WTC11 (cell line): ENCODE results near the gene ZNF438. TPM values are rescaled to one million over a fixed set of nuclear protein-coding genes. Genes with fewer than 3 reads are reported as not detected.

Source experiments
- ATAC-seq: fragments of 200-7000 bp; cut with Tn5 transposase; 2 replicates; pipeline ENCODE4 v1.10.0; 2021; ENCODE audit warnings: mild to moderate bottlenecking, moderate library complexity
- CTCF ChIA-PET: fragments of 300-600 bp; sonication (Branson Sonifier 250); formaldehyde crosslinking; loops from one replicate; lab custom pipeline; 2021; ENCODE audit warnings: antibody characterized with exemption; lab: Charles Lee
- POLR2A ChIA-PET: fragments of 350-600 bp; sonication (Branson Sonifier 250); formaldehyde crosslinking; loops from one replicate; lab custom pipeline; 2021; ENCODE audit warnings: antibody characterized with exemption; lab: Charles Lee
- DNase-seq: peaks from one replicate; pipeline ENCODE4 v3.0.0; 2021; ENCODE audit warnings: low spot score
- H3K27ac Mint-ChIP-seq: 2 replicates; pipeline ENCODE4 v1.8.0; 2021; ENCODE audit warnings: mixed read lengths
- H3K27me3 Mint-ChIP-seq: 2 replicates; pipeline ENCODE4 v1.8.0; 2021; ENCODE audit warnings: low read depth, mild to moderate bottlenecking, moderate library complexity, mixed read lengths
- H3K36me3 Mint-ChIP-seq: 2 replicates; pipeline ENCODE4 v1.8.0; 2021; ENCODE audit warnings: mixed read lengths
- H3K4me1 Mint-ChIP-seq: 2 replicates; pipeline ENCODE4 v1.8.0; 2022; ENCODE audit warnings: mixed read lengths
- H3K4me3 Mint-ChIP-seq: 2 replicates; pipeline ENCODE4 v1.8.0; 2021; ENCODE audit warnings: mild to moderate bottlenecking, moderate library complexity, mixed read lengths
- H3K9me3 Mint-ChIP-seq: 2 replicates; pipeline ENCODE4 v1.8.0; 2021; ENCODE audit warnings: mixed read lengths
- CBFB ChIP-seq: sonication (generic); formaldehyde crosslinking; IDR thresholded peaks from 2 replicates; pipeline ENCODE4 v1.8.1; 2022; ENCODE audit warnings: mild to moderate bottlenecking, low read depth, missing genetic modification reagents
- GRHL2 ChIP-seq: fragments of 250-450 bp; sonication (Bioruptor Pico); IDR thresholded peaks from 2 replicates; pipeline ENCODE4 v1.8.0; 2022; ENCODE audit warnings: mild to moderate bottlenecking, moderate library complexity; ENCODE audit not compliant: insufficient replicate concordance, severe bottlenecking
- GTF2I ChIP-seq: fragments of 250-450 bp; sonication (Bioruptor Pico); conservative IDR thresholded peaks from 2 replicates; pipeline ENCODE4 v1.4.0; 2021; ENCODE audit warnings: mild to moderate bottlenecking
- HMGA2 ChIP-seq: fragments of 250-450 bp; sonication (Bioruptor Pico); IDR thresholded peaks from 2 replicates; pipeline ENCODE4 v1.4.0; 2021; ENCODE audit warnings: mild to moderate bottlenecking, moderate library complexity
- JAZF1 ChIP-seq: fragments of 250-450 bp; sonication (Bioruptor Pico); IDR thresholded peaks from 2 replicates; pipeline ENCODE4 v1.9.0; 2021; ENCODE audit warnings: moderate library complexity, mild to moderate bottlenecking, inconsistent platforms
- KAT7 ChIP-seq: sonication (generic); formaldehyde crosslinking; IDR thresholded peaks from 2 replicates; pipeline ENCODE4 v1.8.1; 2023; ENCODE audit warnings: missing genetic modification reagents, mild to moderate bottlenecking, borderline replicate concordance
- MYBL2 ChIP-seq: sonication (generic); formaldehyde crosslinking; IDR thresholded peaks from 2 replicates; pipeline ENCODE4 v1.8.1; 2023; ENCODE audit warnings: mild to moderate bottlenecking, moderate library complexity, missing genetic modification reagents
- NR1H2 ChIP-seq: sonication (generic); formaldehyde crosslinking; IDR thresholded peaks from 2 replicates; pipeline ENCODE4 v1.9.0; 2021; ENCODE audit warnings: mild to moderate bottlenecking, moderate library complexity, missing genetic modification reagents
- SP1 ChIP-seq: sonication (generic); formaldehyde crosslinking; conservative IDR thresholded peaks from 2 replicates; pipeline ENCODE4 v1.8.1; 2022; ENCODE audit warnings: missing genetic modification reagents
- TEAD1 ChIP-seq: sonication (generic); formaldehyde crosslinking; IDR thresholded peaks from 2 replicates; pipeline ENCODE4 v1.8.0; 2022; ENCODE audit warnings: mild to moderate bottlenecking, missing genetic modification reagents
- TEAD4 ChIP-seq: sonication (generic); formaldehyde crosslinking; IDR thresholded peaks from 2 replicates; pipeline ENCODE4 v1.8.0; 2022; ENCODE audit warnings: mild to moderate bottlenecking, missing genetic modification reagents
- ZNF219 ChIP-seq: sonication (generic); formaldehyde crosslinking; IDR thresholded peaks from 2 replicates; pipeline ENCODE4 v1.8.0; 2023; ENCODE audit warnings: missing genetic modification reagents, mild to moderate bottlenecking, borderline replicate concordance
- ZNF317 ChIP-seq: sonication (generic); formaldehyde crosslinking; IDR thresholded peaks from 2 replicates; pipeline ENCODE4 v1.8.1; 2023; ENCODE audit warnings: low read depth, mild to moderate bottlenecking, moderate library complexity, missing genetic modification reagents, borderline replicate concordance
- ZNF396 ChIP-seq: fragments of 250-450 bp; sonication (Bioruptor Pico); IDR thresholded peaks from 2 replicates; pipeline ENCODE4 v1.8.0; 2021; ENCODE audit warnings: mild to moderate bottlenecking, moderate library complexity, borderline replicate concordance
- ZNF671 ChIP-seq: fragments of 250-450 bp; sonication (Bioruptor Pico); IDR thresholded peaks from 2 replicates; pipeline ENCODE4 v1.8.0; 2021; ENCODE audit warnings: mild to moderate bottlenecking
- total RNA-seq: library from RNA; stranded (reverse); gene quantifications from 3 replicates; pipeline ENCODE4 v1.2.3, GENCODE V29; 2021
- TF ChIP-seq, protein P1 (sequence below): sonication (generic); formaldehyde crosslinking; IDR thresholded peaks from 2 replicates; pipeline ENCODE4 v1.8.0; 2023; ENCODE audit warnings: missing genetic modification reagents
- TF ChIP-seq, protein P2 (sequence below): sonication (generic); formaldehyde crosslinking; IDR thresholded peaks from 2 replicates; pipeline ENCODE4 v1.8.1; 2022; ENCODE audit warnings: mild to moderate bottlenecking, moderate library complexity, missing genetic modification reagents
- TF ChIP-seq, protein P3 (sequence below): fragments of 250-450 bp; sonication (Bioruptor Pico); IDR thresholded peaks from 2 replicates; pipeline ENCODE4 v1.9.0; 2021; ENCODE audit warnings: moderate library complexity, mild to moderate bottlenecking, inconsistent platforms, borderline replicate concordance
- TF ChIP-seq, protein P4 (sequence below): sonication (generic); formaldehyde crosslinking; IDR thresholded peaks from 2 replicates; pipeline ENCODE4 v1.8.1; 2023; ENCODE audit warnings: mild to moderate bottlenecking, missing genetic modification reagents, moderate library complexity
- TF ChIP-seq, protein P5 (sequence below): sonication (generic); formaldehyde crosslinking; IDR thresholded peaks from 2 replicates; pipeline ENCODE4 v1.8.1; 2022; ENCODE audit warnings: missing genetic modification reagents, borderline replicate concordance
- TF ChIP-seq, protein P6 (sequence below): sonication (generic); formaldehyde crosslinking; IDR thresholded peaks from 2 replicates; pipeline ENCODE4 v1.8.0; 2022; ENCODE audit warnings: mild to moderate bottlenecking, missing genetic modification reagents
- TF ChIP-seq, protein P7 (sequence below): sonication (generic); formaldehyde crosslinking; conservative IDR thresholded peaks from 2 replicates; pipeline ENCODE4 v1.8.1; 2023; ENCODE audit warnings: mild to moderate bottlenecking, low read depth, missing genetic modification reagents, moderate library complexity
- TF ChIP-seq, protein P8 (sequence below): fragments of 250-450 bp; sonication (Bioruptor Pico); IDR thresholded peaks from 2 replicates; pipeline ENCODE4 v1.8.0; 2021; ENCODE audit warnings: mild to moderate bottlenecking
- TF ChIP-seq, protein P9 (sequence below): sonication (generic); formaldehyde crosslinking; IDR thresholded peaks from 2 replicates; pipeline ENCODE4 v1.8.0; 2023; ENCODE audit warnings: mild to moderate bottlenecking, missing genetic modification reagents

Gene ZNF438
- total RNA-seq, 1 experiment from 2014 or later, result 1.9 TPM

DNA sequence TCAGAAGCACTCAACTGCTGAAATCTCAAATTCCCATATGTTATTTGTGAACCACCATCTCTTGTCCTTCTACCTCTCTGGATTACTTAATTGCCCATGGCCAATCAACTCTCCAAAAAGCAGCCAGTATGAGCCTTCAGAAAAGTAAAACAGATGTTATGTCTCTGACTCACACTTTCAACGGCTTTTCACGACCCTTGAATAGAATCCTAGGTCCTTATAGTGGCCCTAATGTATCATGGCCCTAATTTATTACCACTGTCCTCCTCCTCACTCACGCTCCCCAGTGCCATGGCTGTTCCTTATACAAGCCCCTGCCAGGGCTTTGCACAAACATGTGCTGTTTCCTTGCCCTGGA lies 20.0 kb downstream of the ZNF438 start:
- ChIA-PET CTCF (no interaction called here), POLR2A (no interaction called here)
- Mint-ChIP-seq H3K4me3 (no peak overlapping the region), H3K27ac (no peak overlapping the region), H3K9me3 (peaks cover 5% of the 10 kb centered on the region), H3K4me1 (no peaks in the 10 kb centered on the region), H3K36me3 (no peaks in the 10 kb centered on the region), H3K27me3 (no peaks in the 10 kb centered on the region)
- no peak for ATAC-seq
- DNase-seq, result no peak
- TF ChIP-seq NR1H2 (CRISPR knock-in tag), result no peak
- TF ChIP-seq CBFB (CRISPR knock-in tag), result no peak
- TF ChIP-seq HMGA2, result no peak
- TF ChIP-seq TEAD4 (CRISPR knock-in tag), result no peak
- TF ChIP-seq, protein P1, sequence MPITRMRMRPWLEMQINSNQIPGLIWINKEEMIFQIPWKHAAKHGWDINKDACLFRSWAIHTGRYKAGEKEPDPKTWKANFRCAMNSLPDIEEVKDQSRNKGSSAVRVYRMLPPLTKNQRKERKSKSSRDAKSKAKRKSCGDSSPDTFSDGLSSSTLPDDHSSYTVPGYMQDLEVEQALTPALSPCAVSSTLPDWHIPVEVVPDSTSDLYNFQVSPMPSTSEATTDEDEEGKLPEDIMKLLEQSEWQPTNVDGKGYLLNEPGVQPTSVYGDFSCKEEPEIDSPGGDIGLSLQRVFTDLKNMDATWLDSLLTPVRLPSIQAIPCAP, result no peak
- TF ChIP-seq ZNF317 (CRISPR knock-in tag), result no peak
- TF ChIP-seq MYBL2 (CRISPR knock-in tag), result no peak
- TF ChIP-seq, protein P2, sequence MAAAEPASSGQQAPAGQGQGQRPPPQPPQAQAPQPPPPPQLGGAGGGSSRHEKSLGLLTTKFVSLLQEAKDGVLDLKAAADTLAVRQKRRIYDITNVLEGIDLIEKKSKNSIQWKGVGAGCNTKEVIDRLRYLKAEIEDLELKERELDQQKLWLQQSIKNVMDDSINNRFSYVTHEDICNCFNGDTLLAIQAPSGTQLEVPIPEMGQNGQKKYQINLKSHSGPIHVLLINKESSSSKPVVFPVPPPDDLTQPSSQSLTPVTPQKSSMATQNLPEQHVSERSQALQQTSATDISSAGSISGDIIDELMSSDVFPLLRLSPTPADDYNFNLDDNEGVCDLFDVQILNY (CRISPR knock-in tag), result no peak
- TF ChIP-seq, protein P3, sequence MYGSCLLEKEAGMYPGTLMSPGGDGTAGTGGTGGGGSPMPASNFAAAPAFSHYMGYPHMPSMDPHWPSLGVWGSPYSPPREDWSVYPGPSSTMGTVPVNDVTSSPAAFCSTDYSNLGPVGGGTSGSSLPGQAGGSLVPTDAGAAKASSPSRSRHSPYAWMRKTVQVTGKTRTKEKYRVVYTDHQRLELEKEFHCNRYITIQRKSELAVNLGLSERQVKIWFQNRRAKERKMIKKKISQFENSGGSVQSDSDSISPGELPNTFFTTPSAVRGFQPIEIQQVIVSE (CRISPR knock-in tag), result no peak
- TF ChIP-seq ZNF396, result no peak
- no peak for TF ChIP-seq GTF2I
- TF ChIP-seq GRHL2 (CRISPR knock-in tag), result no peak
- no peak for TF ChIP-seq ZNF219 (CRISPR knock-in tag)
- no peak for TF ChIP-seq TEAD1 (CRISPR knock-in tag)
- TF ChIP-seq, protein P4, sequence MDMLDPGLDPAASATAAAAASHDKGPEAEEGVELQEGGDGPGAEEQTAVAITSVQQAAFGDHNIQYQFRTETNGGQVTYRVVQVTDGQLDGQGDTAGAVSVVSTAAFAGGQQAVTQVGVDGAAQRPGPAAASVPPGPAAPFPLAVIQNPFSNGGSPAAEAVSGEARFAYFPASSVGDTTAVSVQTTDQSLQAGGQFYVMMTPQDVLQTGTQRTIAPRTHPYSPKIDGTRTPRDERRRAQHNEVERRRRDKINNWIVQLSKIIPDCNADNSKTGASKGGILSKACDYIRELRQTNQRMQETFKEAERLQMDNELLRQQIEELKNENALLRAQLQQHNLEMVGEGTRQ, result no peak
- no peak for TF ChIP-seq SP1 (CRISPR knock-in tag)
- TF ChIP-seq, protein P5, sequence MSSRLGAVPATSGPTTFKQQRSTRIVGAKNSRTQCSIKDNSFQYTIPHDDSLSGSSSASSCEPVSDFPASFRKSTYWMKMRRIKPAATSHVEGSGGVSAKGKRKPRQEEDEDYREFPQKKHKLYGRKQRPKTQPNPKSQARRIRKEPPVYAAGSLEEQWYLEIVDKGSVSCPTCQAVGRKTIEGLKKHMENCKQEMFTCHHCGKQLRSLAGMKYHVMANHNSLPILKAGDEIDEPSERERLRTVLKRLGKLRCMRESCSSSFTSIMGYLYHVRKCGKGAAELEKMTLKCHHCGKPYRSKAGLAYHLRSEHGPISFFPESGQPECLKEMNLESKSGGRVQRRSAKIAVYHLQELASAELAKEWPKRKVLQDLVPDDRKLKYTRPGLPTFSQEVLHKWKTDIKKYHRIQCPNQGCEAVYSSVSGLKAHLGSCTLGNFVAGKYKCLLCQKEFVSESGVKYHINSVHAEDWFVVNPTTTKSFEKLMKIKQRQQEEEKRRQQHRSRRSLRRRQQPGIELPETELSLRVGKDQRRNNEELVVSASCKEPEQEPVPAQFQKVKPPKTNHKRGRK (CRISPR knock-in tag), result no peak
- TF ChIP-seq, protein P6, sequence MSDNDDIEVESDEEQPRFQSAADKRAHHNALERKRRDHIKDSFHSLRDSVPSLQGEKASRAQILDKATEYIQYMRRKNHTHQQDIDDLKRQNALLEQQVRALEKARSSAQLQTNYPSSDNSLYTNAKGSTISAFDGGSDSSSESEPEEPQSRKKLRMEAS, result no peak

DNA sequence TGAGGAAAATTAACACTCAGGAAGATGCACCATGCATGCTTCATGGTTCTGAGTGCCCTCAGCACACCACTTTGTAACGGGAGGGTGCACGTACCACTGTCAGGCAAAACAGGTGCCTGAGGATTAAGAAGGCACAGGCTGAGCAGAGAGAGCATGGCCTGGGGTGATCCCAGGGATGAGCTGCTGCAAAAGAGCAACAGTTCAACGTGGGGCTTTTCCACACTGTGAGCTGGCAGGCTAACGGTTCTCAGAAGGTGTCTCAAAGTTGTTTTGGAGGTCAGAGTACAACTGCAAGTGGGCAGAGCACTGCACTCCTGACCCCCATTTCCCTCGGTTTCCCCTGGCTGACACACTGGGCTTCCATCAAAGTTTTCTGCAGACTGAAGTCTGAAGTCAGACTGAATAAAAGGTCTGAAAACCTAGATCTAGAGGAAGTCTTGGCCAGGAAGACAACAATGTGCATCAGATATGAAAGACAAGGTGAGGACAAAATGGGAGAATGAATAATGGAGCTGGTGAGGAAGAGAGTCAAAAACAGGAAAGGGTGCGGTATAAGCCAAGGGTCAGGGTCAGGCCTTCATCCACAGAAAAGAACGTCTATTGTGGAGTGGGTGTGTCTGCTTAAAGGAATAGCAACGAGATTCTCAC lies 20.5 kb downstream of the ZNF438 start:
- H3K4me1 Mint-ChIP-seq, result no peaks in the 10 kb centered on the region
- no peak overlapping the region for H3K27ac Mint-ChIP-seq
- ATAC-seq, result no peak
- ChIA-PET POLR2A (no interaction called here), CTCF (no interaction called here)
- H3K9me3 Mint-ChIP-seq, result peaks cover 5% of the 10 kb centered on the region
- no peaks in the 10 kb centered on the region for H3K36me3 Mint-ChIP-seq
- H3K4me3 Mint-ChIP-seq, result no peak overlapping the region
- no peaks in the 10 kb centered on the region for H3K27me3 Mint-ChIP-seq
- DNase-seq, result no peak
- TF ChIP-seq, protein P7, sequence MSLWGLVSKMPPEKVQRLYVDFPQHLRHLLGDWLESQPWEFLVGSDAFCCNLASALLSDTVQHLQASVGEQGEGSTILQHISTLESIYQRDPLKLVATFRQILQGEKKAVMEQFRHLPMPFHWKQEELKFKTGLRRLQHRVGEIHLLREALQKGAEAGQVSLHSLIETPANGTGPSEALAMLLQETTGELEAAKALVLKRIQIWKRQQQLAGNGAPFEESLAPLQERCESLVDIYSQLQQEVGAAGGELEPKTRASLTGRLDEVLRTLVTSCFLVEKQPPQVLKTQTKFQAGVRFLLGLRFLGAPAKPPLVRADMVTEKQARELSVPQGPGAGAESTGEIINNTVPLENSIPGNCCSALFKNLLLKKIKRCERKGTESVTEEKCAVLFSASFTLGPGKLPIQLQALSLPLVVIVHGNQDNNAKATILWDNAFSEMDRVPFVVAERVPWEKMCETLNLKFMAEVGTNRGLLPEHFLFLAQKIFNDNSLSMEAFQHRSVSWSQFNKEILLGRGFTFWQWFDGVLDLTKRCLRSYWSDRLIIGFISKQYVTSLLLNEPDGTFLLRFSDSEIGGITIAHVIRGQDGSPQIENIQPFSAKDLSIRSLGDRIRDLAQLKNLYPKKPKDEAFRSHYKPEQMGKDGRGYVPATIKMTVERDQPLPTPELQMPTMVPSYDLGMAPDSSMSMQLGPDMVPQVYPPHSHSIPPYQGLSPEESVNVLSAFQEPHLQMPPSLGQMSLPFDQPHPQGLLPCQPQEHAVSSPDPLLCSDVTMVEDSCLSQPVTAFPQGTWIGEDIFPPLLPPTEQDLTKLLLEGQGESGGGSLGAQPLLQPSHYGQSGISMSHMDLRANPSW (CRISPR knock-in tag), result no peak
- TF ChIP-seq ZNF671, result no peak
- no peak for TF ChIP-seq JAZF1 (CRISPR knock-in tag)
- no peak for TF ChIP-seq GTF2I
- TF ChIP-seq, protein P6, result no peak
- TF ChIP-seq, protein P8, sequence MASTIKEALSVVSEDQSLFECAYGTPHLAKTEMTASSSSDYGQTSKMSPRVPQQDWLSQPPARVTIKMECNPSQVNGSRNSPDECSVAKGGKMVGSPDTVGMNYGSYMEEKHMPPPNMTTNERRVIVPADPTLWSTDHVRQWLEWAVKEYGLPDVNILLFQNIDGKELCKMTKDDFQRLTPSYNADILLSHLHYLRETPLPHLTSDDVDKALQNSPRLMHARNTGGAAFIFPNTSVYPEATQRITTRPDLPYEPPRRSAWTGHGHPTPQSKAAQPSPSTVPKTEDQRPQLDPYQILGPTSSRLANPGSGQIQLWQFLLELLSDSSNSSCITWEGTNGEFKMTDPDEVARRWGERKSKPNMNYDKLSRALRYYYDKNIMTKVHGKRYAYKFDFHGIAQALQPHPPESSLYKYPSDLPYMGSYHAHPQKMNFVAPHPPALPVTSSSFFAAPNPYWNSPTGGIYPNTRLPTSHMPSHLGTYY (CRISPR knock-in tag), result no peak
- TF ChIP-seq KAT7 (CRISPR knock-in tag), result no peak
- TF ChIP-seq, protein P9, sequence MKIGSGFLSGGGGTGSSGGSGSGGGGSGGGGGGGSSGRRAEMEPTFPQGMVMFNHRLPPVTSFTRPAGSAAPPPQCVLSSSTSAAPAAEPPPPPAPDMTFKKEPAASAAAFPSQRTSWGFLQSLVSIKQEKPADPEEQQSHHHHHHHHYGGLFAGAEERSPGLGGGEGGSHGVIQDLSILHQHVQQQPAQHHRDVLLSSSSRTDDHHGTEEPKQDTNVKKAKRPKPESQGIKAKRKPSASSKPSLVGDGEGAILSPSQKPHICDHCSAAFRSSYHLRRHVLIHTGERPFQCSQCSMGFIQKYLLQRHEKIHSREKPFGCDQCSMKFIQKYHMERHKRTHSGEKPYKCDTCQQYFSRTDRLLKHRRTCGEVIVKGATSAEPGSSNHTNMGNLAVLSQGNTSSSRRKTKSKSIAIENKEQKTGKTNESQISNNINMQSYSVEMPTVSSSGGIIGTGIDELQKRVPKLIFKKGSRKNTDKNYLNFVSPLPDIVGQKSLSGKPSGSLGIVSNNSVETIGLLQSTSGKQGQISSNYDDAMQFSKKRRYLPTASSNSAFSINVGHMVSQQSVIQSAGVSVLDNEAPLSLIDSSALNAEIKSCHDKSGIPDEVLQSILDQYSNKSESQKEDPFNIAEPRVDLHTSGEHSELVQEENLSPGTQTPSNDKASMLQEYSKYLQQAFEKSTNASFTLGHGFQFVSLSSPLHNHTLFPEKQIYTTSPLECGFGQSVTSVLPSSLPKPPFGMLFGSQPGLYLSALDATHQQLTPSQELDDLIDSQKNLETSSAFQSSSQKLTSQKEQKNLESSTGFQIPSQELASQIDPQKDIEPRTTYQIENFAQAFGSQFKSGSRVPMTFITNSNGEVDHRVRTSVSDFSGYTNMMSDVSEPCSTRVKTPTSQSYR (CRISPR knock-in tag), result no peak
